ENCODE measurements around the gene NT5M.

- TF ChIP-seq CTCF (IDR thresholded peaks at IDR 0.05) (no peak), POLR2AphosphoS5 (IDR thresholded peaks at IDR 0.05) (no peak), EP300 (IDR thresholded peaks at IDR 0.05) (no peak), POLR2A (IDR thresholded peaks at IDR 0.05) (no peak)
Observed at GRCh38 chr17:17382065-17382459, 78.9 kb downstream of the NT5M start.
